WTC11 (cell line): ENCODE measurements around the gene MEGF6.

Experiments
- AFF4 ChIP-seq: sonication (generic); formaldehyde crosslinking; IDR thresholded peaks from 2 replicates; pipeline ENCODE4 v1.8.1; 2023; ENCODE audit warnings: mild to moderate bottlenecking, missing genetic modification reagents, borderline replicate concordance
- CTCF ChIP-seq: fragments of 200-600 bp; IDR thresholded peaks from 2 replicates; pipeline ENCODE4 v1.8.0; 2022; ENCODE audit warnings: antibody characterized with exemption
- ELF4 ChIP-seq: sonication (generic); formaldehyde crosslinking; IDR thresholded peaks from 2 replicates; pipeline ENCODE4 v1.8.1; 2022; ENCODE audit warnings: low read depth, mild to moderate bottlenecking, moderate library complexity, missing genetic modification reagents
- ETV6 ChIP-seq: sonication (generic); formaldehyde crosslinking; IDR thresholded peaks from 2 replicates; pipeline ENCODE4 v1.8.1; 2022; ENCODE audit warnings: mild to moderate bottlenecking, missing genetic modification reagents
- GABPB1 ChIP-seq: sonication (generic); formaldehyde crosslinking; IDR thresholded peaks from 2 replicates; pipeline ENCODE4 v1.8.1; 2023; ENCODE audit warnings: mild to moderate bottlenecking, missing genetic modification reagents
- MAX ChIP-seq: sonication (generic); formaldehyde crosslinking; IDR thresholded peaks from 2 replicates; pipeline ENCODE4 v1.8.0; 2022; ENCODE audit warnings: mild to moderate bottlenecking, missing genetic modification reagents
- PRRX2 ChIP-seq: fragments of 250-450 bp; sonication (Bioruptor Pico); IDR thresholded peaks from 2 replicates; pipeline ENCODE4 v1.8.0; 2021; ENCODE audit warnings: mild to moderate bottlenecking
- RELA ChIP-seq: sonication (generic); formaldehyde crosslinking; IDR thresholded peaks from 2 replicates; pipeline ENCODE4 v1.8.1; 2022; ENCODE audit warnings: missing genetic modification reagents, mild to moderate bottlenecking, borderline replicate concordance
- ZNF121 ChIP-seq: sonication (generic); formaldehyde crosslinking; IDR thresholded peaks from 2 replicates; pipeline ENCODE4 v1.8.0; 2023; ENCODE audit warnings: missing genetic modification reagents
- ZNF423 ChIP-seq: fragments of 250-450 bp; sonication (Bioruptor Pico); IDR thresholded peaks from 2 replicates; pipeline ENCODE4 v2.1.2; 2022; ENCODE audit warnings: mild to moderate bottlenecking, moderate library complexity
- ZSCAN18 ChIP-seq: fragments of 250-450 bp; sonication (Bioruptor Pico); IDR thresholded peaks from 2 replicates; pipeline ENCODE4 v2.1.2; 2022; ENCODE audit warnings: mild to moderate bottlenecking, moderate library complexity

GRCh38 chr1:3502641-3503524 lies 108.4 kb downstream of the MEGF6 start:
- no peak for TF ChIP-seq GABPB1
- no peak for TF ChIP-seq ZNF423 (CRISPR knock-in tag)
- no peak for TF ChIP-seq CTCF
- TF ChIP-seq ZNF121 (CRISPR knock-in tag): no peak
- TF ChIP-seq PRRX2 (CRISPR knock-in tag): no peak
- no peak for TF ChIP-seq ETV6 (CRISPR knock-in tag)
- TF ChIP-seq ELF4 (CRISPR knock-in tag): no peak
- TF ChIP-seq MAX (CRISPR knock-in tag): no peak
- TF ChIP-seq RELA: no peak
- TF ChIP-seq ZSCAN18 (CRISPR knock-in tag): no peak
- no peak for TF ChIP-seq AFF4
